ENCODE results near the gene CABLES2. TPM values are rescaled to one million over a fixed set of nuclear protein-coding genes. Genes with fewer than 3 reads are reported as not detected.

The CABLES2 gene
- total RNA-seq, 1 donor from 2014 or later = 0.43 TPM

GRCh38 chr20:62364911-62365736 is 42.0 kb downstream of the CABLES2 start:
- peak overlapping the region; percentile 91 to 98 for H3K27ac ChIP-seq
- no peaks in the 10 kb centered on the region for H3K27me3 ChIP-seq
- intact Hi-C loops (cut with DNase I) = loop anchor here (1.0 kb wide), 1 partner anchor 9 kb away; no protein-coding TSS in a partner anchor
- H3K9me3 ChIP-seq = no peaks in the 10 kb centered on the region
- no peak for TF ChIP-seq CTCF (IDR thresholded peaks at IDR 0.05)
- peak; percentile 72 to 86 for DNase-seq (ENCODE audit: low spot score in 2 of 2)
- peak overlapping the region; percentile 94 to 98 for H3K4me3 ChIP-seq
- H3K4me1 ChIP-seq = peaks cover 49 to 76% of the 10 kb centered on the region in 2 donors
- peaks cover 0 to 11% of the 10 kb centered on the region in 2 donors for H3K36me3 ChIP-seq

- peaks cover 54 to 75% of the 10 kb centered on the region in 2 donors for H3K4me1 ChIP-seq
- peak in 1 of 2 donors; percentile 67 for DNase-seq (ENCODE audit: low spot score in 2 of 2)
- no peak for TF ChIP-seq CTCF (IDR thresholded peaks at IDR 0.05)
- intact Hi-C loops (cut with DNase I) = loop anchor here (1.0 kb wide), 1 partner anchor 8 kb away; no protein-coding TSS in a partner anchor
- H3K9me3 ChIP-seq = no peaks in the 10 kb centered on the region
- H3K27me3 ChIP-seq = no peaks in the 10 kb centered on the region
- H3K36me3 ChIP-seq = peaks cover 0 to 11% of the 10 kb centered on the region in 2 donors
- peak overlapping the region; percentile 91 to 98 for H3K27ac ChIP-seq
- peak overlapping the region; percentile 94 to 98 for H3K4me3 ChIP-seq
Measured at GRCh38 chr20:62363920-62364851, 42.9 kb downstream of the CABLES2 start.

- Histone ChIP-seq H3K36me3 (peaks cover 0 to 11% of the 10 kb centered on the region in 2 donors), H3K27me3 (no peaks in the 10 kb centered on the region), H3K4me3 (no peak overlapping the region), H3K9me3 (no peaks in the 10 kb centered on the region), H3K27ac (peak overlapping the region; percentile 91 to 98), H3K4me1 (peaks cover 54 to 75% of the 10 kb centered on the region in 2 donors)
- intact Hi-C loops (cut with DNase I) = no loop called here
- peak in 1 of 2 donors; percentile 62 for DNase-seq (ENCODE audit: low spot score in 2 of 2)
- TF ChIP-seq CTCF (IDR thresholded peaks at IDR 0.05) = no peak
Measured at GRCh38 chr20:62362991-62363919, 43.8 kb downstream of the CABLES2 start.

GRCh38 chr20:62362590-62362940 is 44.5 kb downstream of the CABLES2 start:
- H3K9me3 ChIP-seq = no peaks in the 10 kb centered on the region
- no peak overlapping the region for H3K4me3 ChIP-seq
- peaks cover 54 to 75% of the 10 kb centered on the region in 2 donors for H3K4me1 ChIP-seq
- no peak for TF ChIP-seq CTCF (IDR thresholded peaks at IDR 0.05)
- intact Hi-C loops (cut with DNase I) = no loop called here
- H3K27me3 ChIP-seq = no peaks in the 10 kb centered on the region
- peaks cover 0 to 11% of the 10 kb centered on the region in 2 donors for H3K36me3 ChIP-seq
- DNase-seq (ENCODE audit: low spot score in 2 of 2) = no peak
- H3K27ac ChIP-seq = peak overlapping the region; percentile 91 to 98

Measured in ascending aorta (tissue), 2 donors.